COLO668 (cell line): ENCODE results near the gene RBMXL2.

Source experiments
- DNase-seq: peaks from one replicate; lab custom pipeline; 2025; ENCODE audit not compliant: unreplicated experiment; lab: John Stamatoyannopoulos, UW

RBMXL2 gene

DNA sequence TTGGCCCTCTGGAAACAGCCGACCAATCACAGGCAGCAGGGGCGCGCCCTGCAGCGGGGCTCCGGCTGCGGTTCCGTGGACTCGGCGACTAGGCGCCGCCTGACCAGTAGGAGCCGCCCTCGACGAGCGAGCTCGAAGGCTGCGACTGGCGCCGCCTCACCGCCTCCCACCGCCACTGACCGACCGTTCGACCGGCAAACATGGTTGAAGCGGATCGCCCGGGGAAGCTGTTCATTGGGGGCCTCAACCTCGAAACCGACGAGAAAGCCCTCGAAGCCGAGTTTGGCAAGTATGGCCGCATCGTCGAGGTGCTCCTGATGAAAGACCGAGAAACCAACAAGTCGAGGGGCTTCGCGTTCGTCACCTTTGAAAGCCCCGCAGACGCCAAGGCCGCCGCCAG is at the start of gene RBMXL2:
RBMXL2 (plus strand) TSS at position 78 of the 400 bp plus-strand sequence; CDS start at position 201, 123 bp downstream.
- no peak for DNase-seq

DNA sequence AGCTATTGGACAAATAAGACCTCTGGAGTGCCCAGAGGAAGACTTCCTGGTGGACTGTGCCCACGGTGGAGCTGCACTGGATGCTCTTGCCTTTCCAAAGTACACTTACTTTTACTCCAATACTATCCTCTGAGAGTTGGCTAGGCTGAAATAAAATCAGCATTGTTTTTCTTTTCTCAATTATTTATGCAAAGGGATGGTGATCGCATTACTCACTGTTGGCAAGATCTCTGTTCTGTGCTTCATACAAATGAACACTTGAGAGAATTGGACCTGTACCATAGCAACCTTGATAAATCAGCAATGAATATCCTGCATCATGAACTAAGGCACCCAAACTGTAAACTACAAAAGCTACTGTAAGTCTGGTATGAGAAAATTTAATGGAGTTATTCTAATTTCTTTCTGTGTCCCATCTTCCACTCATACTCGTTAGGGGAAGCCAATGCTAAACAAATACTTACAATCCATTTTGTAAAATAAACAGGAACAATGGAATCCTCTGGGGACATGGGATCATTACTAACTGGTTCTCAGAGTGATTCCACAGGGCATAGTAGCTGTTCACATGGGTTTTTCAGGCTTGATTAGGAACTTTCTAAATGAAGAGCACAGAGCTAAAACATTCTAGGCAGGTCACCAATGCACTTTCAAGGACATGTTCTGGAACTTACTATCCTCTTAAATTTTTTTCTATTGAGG is 42.2 kb upstream of the RBMXL2 start:
- no peak for DNase-seq

DNA sequence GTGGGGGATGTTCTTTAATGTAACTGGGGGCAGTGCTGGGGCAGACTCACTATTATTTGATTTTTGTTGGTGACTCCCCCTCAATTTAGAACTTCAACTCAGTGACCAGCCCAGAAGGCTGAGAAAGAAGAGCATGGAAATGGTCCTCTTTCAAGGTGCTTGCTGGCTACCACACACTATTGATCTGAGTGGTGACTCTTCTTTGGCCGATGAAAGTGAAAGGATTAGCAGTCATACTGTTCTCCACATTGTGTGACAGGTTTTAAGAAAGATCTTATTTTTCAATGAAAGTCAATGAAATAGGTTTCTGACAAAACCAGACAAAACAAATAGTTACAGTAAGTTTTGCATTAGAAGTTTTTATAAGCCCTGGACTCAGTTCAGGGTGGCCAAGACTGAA is 38.6 kb upstream of the RBMXL2 start:
- DNase-seq, result no peak

GRCh38 chr11:7056828-7057513 is 31.8 kb upstream of the RBMXL2 start:
- no peak for DNase-seq

DNA sequence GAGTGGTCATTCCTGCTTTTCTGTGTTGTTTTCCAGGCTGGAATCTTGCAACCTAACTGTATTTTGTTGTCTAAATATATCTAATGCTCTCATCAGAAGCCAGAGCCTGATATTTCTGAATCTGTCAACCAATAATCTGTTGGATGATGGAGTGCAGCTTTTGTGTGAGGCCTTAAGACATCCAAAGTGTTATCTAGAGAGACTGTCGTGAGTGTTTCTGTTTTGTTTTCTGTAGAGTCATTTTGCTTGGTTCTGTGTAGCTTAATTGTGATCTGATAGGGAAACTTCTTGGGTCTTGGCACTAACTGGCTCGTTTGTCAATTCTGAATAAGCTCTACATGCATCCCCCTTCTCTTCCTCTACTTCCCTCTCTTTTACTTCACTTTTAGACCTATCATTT is 31.2 kb upstream of the RBMXL2 start:
- no peak for DNase-seq

GRCh38 chr11:7060868-7061267 is 27.9 kb upstream of the RBMXL2 start:
- DNase-seq, result no peak

- DNase-seq, result no peak
Observed at GRCh38 chr11:7062534-7062933, 26.3 kb upstream of the RBMXL2 start.

- peak; percentile 25 for DNase-seq
Observed at GRCh38 chr11:7072401-7073028, 16.3 kb upstream of the RBMXL2 start.

- DNase-seq, result no peak
Observed at GRCh38 chr11:7077101-7077500, 11.7 kb upstream of the RBMXL2 start.

GRCh38 chr11:7079545-7080135 is 9.2 kb upstream of the RBMXL2 start:
- no peak for DNase-seq

- no peak for DNase-seq
Observed at GRCh38 chr11:7080900-7081299, 7.9 kb upstream of the RBMXL2 start.

- no peak for DNase-seq
Observed at GRCh38 chr11:7081441-7081840, 7.4 kb upstream of the RBMXL2 start.

DNA sequence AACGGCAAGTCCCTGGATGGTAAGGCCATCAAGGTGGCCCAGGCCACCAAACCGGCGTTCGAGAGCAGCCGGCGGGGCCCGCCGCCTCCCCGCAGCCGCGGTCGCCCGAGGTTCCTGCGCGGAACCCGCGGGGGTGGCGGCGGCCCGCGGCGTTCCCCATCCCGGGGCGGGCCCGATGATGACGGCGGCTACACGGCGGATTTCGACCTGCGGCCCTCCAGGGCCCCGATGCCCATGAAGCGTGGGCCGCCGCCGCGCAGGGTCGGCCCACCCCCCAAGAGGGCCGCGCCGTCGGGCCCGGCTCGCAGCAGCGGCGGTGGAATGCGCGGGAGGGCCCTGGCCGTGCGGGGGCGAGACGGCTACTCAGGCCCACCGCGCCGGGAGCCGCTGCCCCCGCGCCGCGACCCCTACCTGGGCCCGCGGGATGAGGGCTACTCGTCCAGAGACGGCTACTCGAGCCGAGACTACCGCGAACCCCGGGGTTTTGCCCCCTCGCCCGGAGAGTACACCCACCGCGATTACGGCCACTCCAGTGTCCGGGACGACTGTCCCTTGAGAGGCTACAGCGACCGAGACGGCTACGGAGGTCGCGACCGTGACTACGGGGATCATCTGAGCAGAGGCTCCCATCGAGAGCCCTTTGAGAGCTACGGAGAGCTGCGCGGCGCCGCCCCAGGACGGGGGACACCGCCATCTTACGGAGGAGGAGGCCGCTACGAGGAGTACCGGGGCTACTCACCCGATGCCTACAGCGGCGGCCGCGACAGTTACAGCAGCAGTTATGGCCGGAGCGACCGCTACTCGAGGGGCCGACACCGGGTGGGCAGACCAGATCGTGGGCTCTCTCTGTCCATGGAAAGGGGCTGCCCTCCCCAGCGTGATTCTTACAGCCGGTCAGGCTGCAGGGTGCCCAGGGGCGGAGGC is 792 bp downstream of the RBMXL2 start:
- DNase-seq, result no peak

GRCh38 chr11:7098235-7098832 is 9.5 kb downstream of the RBMXL2 start:
- peak; percentile 3 for DNase-seq

- no peak for DNase-seq
Observed at GRCh38 chr11:7115780-7116179, 27.0 kb downstream of the RBMXL2 start.

DNA sequence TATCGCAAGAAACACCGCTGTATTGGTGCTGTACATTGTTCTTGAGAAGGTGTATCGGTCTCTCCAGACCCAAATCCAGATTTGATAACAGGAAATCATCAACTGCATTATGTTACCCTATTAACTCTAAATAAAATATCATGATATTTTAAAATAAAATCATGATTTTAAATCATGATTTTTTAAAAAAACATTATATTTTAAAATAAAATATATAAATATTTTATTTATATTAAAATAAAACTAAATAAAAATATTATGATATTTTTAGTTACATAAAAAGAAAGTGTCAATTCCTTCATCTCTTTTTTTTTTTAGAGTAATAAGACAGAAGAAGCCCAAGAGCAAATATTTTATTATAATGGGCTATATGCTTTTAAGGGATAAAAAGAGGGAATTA is 27.6 kb downstream of the RBMXL2 start:
- DNase-seq, result no peak

GRCh38 chr11:7138051-7138450 is 49.3 kb downstream of the RBMXL2 start:
- no peak for DNase-seq
